IgD-negative memory B cell (primary cell): ENCODE results near the gene VMAC. TPM values are rescaled to one million over a fixed set of nuclear protein-coding genes. Genes with fewer than 3 reads are reported as not detected.
"Not testable (repeated sequence)": the region's sequence is repeated elsewhere in the genome, so short reads cannot be mapped to it uniquely, and the experiment has no call there.

Source experiments
- H3K27ac Mint-ChIP-seq, 3 donors: one replicate each; pipeline ENCODE4 v1.8.0; 2020 to 2022; ENCODE audit warnings: mild to moderate bottlenecking in 3 of 3, mixed read lengths in 3 of 3, moderate library complexity in 1 of 3
- H3K27me3 Mint-ChIP-seq: one replicate; pipeline ENCODE4 v1.8.0; 2021; ENCODE audit warnings: mixed read lengths
- H3K36me3 Mint-ChIP-seq: one replicate; pipeline ENCODE4 v1.8.0; 2020; ENCODE audit warnings: mild to moderate bottlenecking, mixed read lengths
- H3K4me1 Mint-ChIP-seq, 3 donors: one replicate each; pipeline ENCODE4 v1.8.0; 2020 to 2022; ENCODE audit warnings: mixed read lengths in 3 of 3, mild to moderate bottlenecking in 1 of 3
- H3K4me3 Mint-ChIP-seq, 4 donors: one replicate each; pipeline ENCODE4 v1.8.0; 2020 to 2022; ENCODE audit warnings: mild to moderate bottlenecking in 4 of 4, mixed read lengths in 4 of 4, moderate library complexity in 3 of 4
- H3K9me3 Mint-ChIP-seq, 3 donors: one replicate each; pipeline ENCODE4 v1.8.0; 2020 to 2021; ENCODE audit warnings: mixed read lengths in 3 of 3, mild to moderate bottlenecking in 1 of 3
- polyA plus RNA-seq: library from polyadenylated mRNA; unstranded; fragments of 300-500 nt; fragmentation: Illumina TruSeq; gene quantifications from one replicate; pipeline ENCODE4 v1.2.3, GENCODE V29; 2021

VMAC gene
- polyA plus RNA-seq, 1 donor from 2014 or later = 4.2 TPM

DNA sequence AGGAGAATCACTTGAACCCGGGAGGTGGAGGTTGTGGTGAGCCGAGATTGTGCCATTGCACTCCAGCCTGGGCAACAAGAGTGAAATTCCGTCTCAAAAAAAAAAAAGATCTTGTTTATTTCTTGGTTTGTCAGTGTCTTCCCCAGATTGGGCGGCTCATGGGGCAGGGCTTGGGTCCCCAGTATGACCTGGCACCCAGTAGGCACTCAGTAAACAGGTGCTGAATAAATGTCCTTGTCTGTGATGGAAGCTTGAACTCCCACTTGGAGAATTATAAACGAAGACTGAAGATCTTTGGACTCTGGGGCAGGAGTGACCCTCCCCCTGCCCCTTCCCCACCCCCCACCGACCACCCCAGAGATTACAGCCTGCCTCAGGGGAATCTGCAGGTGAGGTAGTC is 24.5 kb upstream of the VMAC start:
- Mint-ChIP-seq H3K4me3 (no peak overlapping the region), H3K4me1 (peaks cover 0 to under 1% (median 0%) of the 10 kb centered on the region in 3 donors), H3K36me3 (peaks cover under 1% of the 10 kb centered on the region), H3K27ac (no peak overlapping the region), H3K27me3 (peaks cover 6% of the 10 kb centered on the region), H3K9me3 (no peaks in the 10 kb centered on the region)

- H3K4me3 Mint-ChIP-seq = no peak overlapping the region
- no peaks in the 10 kb centered on the region for H3K9me3 Mint-ChIP-seq
- H3K36me3 Mint-ChIP-seq = peaks cover 2% of the 10 kb centered on the region
- H3K4me1 Mint-ChIP-seq = peaks cover 0 to 4% (median 0%) of the 10 kb centered on the region in 3 donors
- no peak overlapping the region for H3K27ac Mint-ChIP-seq
- peaks cover 6% of the 10 kb centered on the region for H3K27me3 Mint-ChIP-seq
Observed at GRCh38 chr19:5880604-5881078, 24.0 kb upstream of the VMAC start.

DNA sequence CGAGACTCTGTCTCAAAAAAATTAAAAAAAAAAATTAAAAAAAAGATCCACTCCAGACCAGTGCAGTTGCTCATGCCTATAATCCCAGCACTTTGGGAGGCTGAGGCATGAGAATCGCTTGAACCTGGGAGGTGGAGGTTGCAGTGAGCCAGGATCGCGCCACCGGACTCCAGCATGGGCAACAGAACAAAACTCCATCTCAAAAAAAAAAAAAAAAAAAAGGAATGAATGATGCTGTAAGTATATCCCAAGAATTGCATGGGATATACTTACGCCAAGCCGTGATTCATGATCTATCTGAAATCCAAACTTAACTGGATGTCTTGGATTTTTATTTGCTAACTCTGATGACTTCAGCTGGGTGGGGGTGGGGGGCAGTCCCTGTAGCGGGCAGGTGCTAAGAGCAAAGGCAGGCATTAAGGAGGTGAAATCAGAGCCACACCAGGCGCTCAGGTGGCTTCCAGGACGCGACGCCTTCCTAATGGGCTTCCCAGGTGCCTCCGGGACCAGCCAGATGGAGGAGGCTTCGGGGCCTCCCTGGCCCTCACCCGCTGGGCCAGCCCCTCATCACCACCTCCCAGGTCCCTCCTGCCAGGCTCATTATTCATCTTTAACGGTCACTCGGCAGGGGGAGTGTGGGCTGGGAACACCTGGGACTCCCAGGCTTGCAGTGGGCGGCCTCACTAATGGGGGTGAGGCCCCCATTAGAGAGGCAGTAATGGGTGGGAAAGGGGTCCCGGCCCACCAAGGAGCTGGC is 23.0 kb upstream of the VMAC start:
- peaks cover 0 to 4% (median 0%) of the 10 kb centered on the region in 3 donors for H3K4me1 Mint-ChIP-seq
- H3K4me3 Mint-ChIP-seq = no peak overlapping the region

GRCh38 chr19:5882421-5882968 is 22.2 kb upstream of the VMAC start:
- no peaks in the 10 kb centered on the region for H3K9me3 Mint-ChIP-seq
- H3K4me1 Mint-ChIP-seq = peaks cover 0 to 4% (median 0%) of the 10 kb centered on the region in 3 donors
- H3K4me3 Mint-ChIP-seq = peak overlapping the region in 1 of 4 donors; percentile 6
- H3K27ac Mint-ChIP-seq = peak overlapping the region in 1 of 3 donors; percentile 15
- H3K36me3 Mint-ChIP-seq = peaks cover 2% of the 10 kb centered on the region
- peaks cover 6% of the 10 kb centered on the region for H3K27me3 Mint-ChIP-seq

More for the DNA sequence above, 23.0 kb upstream of the VMAC start:
- H3K9me3 Mint-ChIP-seq = no peaks in the 10 kb centered on the region
- H3K27ac Mint-ChIP-seq = no peak overlapping the region
- peaks cover 6% of the 10 kb centered on the region for H3K27me3 Mint-ChIP-seq
- H3K36me3 Mint-ChIP-seq = peaks cover 2% of the 10 kb centered on the region

DNA sequence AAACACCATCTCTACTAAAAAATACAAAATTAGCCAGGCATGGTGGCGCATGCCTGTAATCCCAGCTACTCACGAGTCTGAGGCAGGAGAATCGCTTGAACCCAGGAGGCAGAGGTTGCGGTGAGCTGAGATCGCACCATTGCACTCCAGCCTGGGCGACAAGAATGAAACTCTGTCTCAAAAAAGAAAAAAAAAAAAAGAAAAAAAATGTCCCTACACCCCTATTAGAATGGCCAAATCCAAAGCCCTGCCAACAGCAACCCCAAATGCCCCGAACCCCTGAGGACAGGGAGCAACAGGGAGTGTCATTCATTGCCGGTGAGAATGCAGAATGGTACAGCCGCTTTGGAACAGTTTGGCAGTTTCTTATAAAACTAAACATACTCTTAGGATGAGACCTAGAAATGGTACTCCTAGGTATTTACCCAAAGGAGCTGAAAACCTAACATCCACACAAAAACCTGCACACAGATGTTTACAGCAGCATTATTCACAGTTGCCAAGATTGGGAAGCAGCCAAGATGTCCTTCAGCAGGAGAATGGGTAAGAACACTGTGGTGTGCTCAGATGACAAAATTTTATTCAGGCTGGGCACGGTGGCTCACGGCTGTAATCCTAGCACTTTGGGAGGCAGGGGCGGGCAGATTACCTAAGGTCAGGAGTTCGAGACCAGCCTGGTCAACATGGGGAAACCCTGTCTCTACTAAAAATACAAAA is 21.4 kb upstream of the VMAC start:
- H3K4me1 Mint-ChIP-seq, H3K27ac Mint-ChIP-seq, H3K27me3 Mint-ChIP-seq, H3K4me3 Mint-ChIP-seq, H3K36me3 Mint-ChIP-seq, H3K9me3 Mint-ChIP-seq: not testable (repeated sequence)

DNA sequence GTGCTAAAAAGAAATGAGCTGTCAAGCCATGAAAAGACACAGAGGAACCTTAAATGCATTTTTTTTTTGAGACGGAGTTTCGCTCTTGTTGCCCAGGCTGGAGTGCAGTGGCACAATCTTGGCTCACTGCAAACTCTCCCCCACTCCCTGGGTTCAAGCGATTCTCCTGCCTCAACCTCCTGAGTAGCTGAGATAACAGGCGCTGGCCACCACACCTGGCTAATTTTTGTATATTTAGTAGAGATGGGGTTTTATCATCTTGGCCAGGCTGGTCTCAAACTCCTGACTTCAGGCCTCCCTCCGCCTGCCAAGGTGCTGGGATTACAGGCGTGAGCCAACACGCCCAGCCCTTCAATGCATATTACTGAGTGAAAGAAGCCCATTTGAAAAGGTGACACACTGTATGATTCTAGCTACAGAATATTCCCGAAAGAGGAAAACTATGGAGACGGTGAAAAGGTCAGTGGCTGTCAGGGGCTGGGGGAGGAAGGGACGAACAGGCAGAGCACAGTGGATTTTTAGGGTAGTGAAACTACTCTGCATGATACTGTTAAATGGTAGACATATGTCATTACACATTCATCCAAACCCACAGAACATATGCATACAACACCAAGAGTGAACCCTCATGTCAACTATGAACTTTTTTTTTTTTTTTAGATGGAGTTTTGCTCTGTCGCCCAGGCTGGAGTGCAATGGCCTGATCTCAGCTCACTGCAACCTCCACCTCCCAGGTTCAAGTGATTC is 20.4 kb upstream of the VMAC start:
- H3K4me1 Mint-ChIP-seq, H3K27me3 Mint-ChIP-seq, H3K27ac Mint-ChIP-seq, H3K36me3 Mint-ChIP-seq, H3K9me3 Mint-ChIP-seq, H3K4me3 Mint-ChIP-seq: not testable (repeated sequence)

GRCh38 chr19:5889288-5889971 is 15.2 kb upstream of the VMAC start:
- no peaks in the 10 kb centered on the region for H3K27me3 Mint-ChIP-seq
- H3K4me1 Mint-ChIP-seq = peaks cover 0 to 4% (median 0%) of the 10 kb centered on the region in 3 donors
- H3K4me3 Mint-ChIP-seq = no peak overlapping the region
- no peak overlapping the region for H3K27ac Mint-ChIP-seq
- peaks cover 2% of the 10 kb centered on the region for H3K36me3 Mint-ChIP-seq
- no peaks in the 10 kb centered on the region for H3K9me3 Mint-ChIP-seq

DNA sequence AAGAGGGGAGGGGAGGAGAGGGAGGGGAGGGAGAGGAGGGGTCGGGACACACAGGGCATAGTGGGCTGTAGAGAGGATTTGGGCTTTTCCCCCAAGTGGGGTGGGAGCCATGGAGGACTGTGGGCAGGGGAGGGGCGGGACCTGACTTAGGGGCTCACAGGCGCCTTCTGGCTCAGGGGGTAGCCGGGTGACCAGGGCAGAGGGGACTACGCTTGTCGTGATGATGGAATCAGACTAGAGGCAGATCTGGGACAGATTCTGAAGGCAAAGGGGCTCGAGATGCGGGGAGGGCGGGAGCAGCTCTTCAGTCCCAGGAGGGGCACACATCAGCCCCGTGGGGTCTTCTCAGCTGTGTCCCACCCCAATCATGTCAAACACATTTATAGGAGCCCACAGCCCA is 14.6 kb upstream of the VMAC start:
- H3K4me1 Mint-ChIP-seq = peaks cover 0 to 4% (median 0%) of the 10 kb centered on the region in 3 donors
- H3K4me3 Mint-ChIP-seq = peak overlapping the region in 1 of 4 donors; percentile 5
- no peaks in the 10 kb centered on the region for H3K27me3 Mint-ChIP-seq
- no peak overlapping the region for H3K27ac Mint-ChIP-seq
- no peaks in the 10 kb centered on the region for H3K9me3 Mint-ChIP-seq
- H3K36me3 Mint-ChIP-seq = peaks cover 2% of the 10 kb centered on the region

GRCh38 chr19:5891572-5891937 is 13.1 kb upstream of the VMAC start:
- Mint-ChIP-seq H3K27me3 (no peaks in the 10 kb centered on the region), H3K4me3 (no peak overlapping the region), H3K4me1 (no peaks in the 10 kb centered on the region), H3K36me3 (peaks cover 2% of the 10 kb centered on the region), H3K9me3 (no peaks in the 10 kb centered on the region), H3K27ac (peak overlapping the region in 1 of 3 donors; percentile 83)

- Mint-ChIP-seq H3K4me1 (no peaks in the 10 kb centered on the region), H3K36me3 (peaks cover 2% of the 10 kb centered on the region), H3K27ac (no peak overlapping the region), H3K9me3 (no peaks in the 10 kb centered on the region), H3K4me3 (no peak overlapping the region), H3K27me3 (no peaks in the 10 kb centered on the region)
Observed at GRCh38 chr19:5891938-5892771, 12.5 kb upstream of the VMAC start.

DNA sequence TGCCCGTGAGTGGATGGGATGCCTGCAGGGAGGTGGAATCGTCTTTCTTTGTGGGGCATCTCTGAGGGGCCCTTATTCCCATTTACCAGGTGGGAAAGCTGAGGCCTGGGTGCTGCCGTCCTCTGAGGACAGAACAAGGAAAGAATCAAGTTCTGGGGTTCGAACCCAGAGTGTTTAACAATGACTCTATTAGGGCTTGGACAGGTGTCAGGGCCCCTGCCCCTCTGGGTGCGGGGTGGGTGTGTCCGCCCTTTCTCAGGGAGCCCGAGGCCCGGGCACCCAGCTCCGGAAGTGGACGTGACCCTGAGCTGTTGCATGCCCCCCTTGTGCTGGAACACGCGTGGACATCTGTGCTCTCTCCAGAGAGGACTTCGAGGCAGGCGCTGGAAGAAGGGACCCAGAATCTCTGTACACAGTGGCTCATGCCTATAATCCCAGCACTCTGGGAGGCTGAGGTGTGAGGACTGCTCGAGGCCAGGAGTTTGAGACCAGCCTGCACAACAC is 11.8 kb upstream of the VMAC start:
- no peaks in the 10 kb centered on the region for H3K4me1 Mint-ChIP-seq
- no peaks in the 10 kb centered on the region for H3K27me3 Mint-ChIP-seq
- no peaks in the 10 kb centered on the region for H3K9me3 Mint-ChIP-seq
- H3K4me3 Mint-ChIP-seq = peak overlapping the region in 1 of 4 donors; percentile 27
- H3K27ac Mint-ChIP-seq = peak overlapping the region in 2 of 3 donors; percentile 39 to 67
- H3K36me3 Mint-ChIP-seq = peaks cover 2% of the 10 kb centered on the region

- Mint-ChIP-seq H3K27ac (peak overlapping the region in 2 of 3 donors; percentile 39 to 67), H3K27me3 (no peaks in the 10 kb centered on the region), H3K36me3 (peaks cover 2% of the 10 kb centered on the region), H3K4me3 (no peak overlapping the region), H3K9me3 (no peaks in the 10 kb centered on the region), H3K4me1 (no peaks in the 10 kb centered on the region)
Observed at GRCh38 chr19:5893296-5893903, 11.3 kb upstream of the VMAC start.

DNA sequence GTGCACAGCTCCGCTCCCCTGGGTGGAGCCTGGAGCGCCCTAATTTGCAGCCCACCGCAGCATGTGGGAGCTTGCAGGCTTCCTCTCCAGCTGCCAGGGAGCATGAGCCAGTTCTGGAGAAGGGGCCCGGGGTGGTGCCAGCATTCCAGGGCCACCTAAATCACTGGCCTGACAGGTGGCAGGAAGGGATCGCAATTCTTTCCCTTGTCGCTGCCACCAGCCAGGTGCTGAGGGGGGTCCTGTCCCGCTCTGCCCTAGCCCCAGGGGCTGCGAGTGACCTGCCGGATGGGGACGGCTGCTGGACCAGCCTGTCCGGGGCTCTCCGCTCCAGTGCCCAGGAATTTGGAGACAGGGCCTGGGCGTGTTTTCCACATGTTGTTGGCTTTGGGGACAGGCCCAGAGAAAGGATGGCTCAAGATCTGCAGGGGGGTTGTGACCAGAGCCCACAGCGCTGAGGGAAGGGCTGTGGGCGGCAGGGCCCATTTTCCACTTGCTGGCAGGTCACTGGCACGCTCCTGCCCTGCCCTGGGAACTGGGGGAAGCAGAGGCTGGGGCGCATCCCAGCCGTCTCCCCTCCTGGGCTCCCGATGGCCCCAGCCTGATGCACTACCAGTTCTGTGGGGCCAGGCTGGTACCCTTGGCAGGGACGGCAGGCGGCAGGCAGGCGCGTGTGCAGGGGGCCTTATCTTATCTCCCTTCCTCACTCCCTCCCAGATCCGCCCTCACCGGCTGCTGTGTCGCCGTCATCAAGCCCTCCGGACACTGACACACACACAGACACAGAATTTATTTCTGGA is 10.6 kb upstream of the VMAC start:
- no peaks in the 10 kb centered on the region for H3K9me3 Mint-ChIP-seq
- no peaks in the 10 kb centered on the region for H3K27me3 Mint-ChIP-seq
- peaks cover 2% of the 10 kb centered on the region for H3K36me3 Mint-ChIP-seq
- H3K27ac Mint-ChIP-seq = no peak overlapping the region
- H3K4me1 Mint-ChIP-seq = no peaks in the 10 kb centered on the region
- no peak overlapping the region for H3K4me3 Mint-ChIP-seq
